ENCODE results near the gene GTF3A. TPM values are rescaled to one million over a fixed set of nuclear protein-coding genes. Genes with fewer than 3 reads are reported as not detected.

Gene GTF3A
- total and polyA plus RNA-seq, 2 of the 8 experiments (the other 6 are each of a cell fraction or from before 2014, with no cell fraction given), result 41.6 to 96.5 TPM

DNA sequence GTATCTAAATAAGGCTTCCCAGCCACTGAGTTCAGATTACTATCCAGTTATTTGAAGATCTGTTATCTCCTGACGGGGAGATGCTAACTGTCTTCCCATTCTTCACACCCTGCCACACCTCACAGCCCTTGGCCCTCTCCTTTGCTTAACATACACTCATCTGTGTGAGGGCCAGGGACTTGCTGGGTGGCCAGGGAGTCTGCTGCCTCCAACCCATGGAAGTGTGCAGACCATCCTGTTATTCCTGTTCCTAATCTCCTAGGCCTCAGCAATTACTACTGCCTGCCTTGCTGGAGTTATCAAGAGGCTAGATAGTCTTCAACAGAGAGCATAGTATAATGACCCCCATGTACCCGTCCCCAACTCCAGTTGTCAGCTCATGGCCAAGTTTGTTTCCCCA lies 36.2 kb upstream of the GTF3A start:
- H2AFZ ChIP-seq (ENCODE audit: low read length), result peak overlapping the region; percentile 88; the same call in 1 of the 2 replicates
- H2BK15ac ChIP-seq (ENCODE audit: low read length), result no peak overlapping the region
- no peaks in the 10 kb centered on the region for H3K36me3 ChIP-seq (ENCODE audit: control insufficient read depth in 2 of 4, insufficient read depth in 4 of 4, low read length in 3 of 4)
- ChIA-PET CTCF (ENCODE audit: partially characterized antibody) (interaction anchor here (1.0 to 2.5 kb wide), 4 partner anchors 15 to 48 kb away, joined by 3 to 9 read pairs (median 4); no protein-coding TSS in a partner anchor), POLR2A (ENCODE audit: partially characterized antibody) (no interaction called here)
- H3K4me2 ChIP-seq (ENCODE audit: insufficient read depth in 1 of 2, low read depth in 2 of 2, low read length in 2 of 2), result no peak overlapping the region
- H3K4ac ChIP-seq (replicated peaks; ENCODE audit: insufficient read length, low read depth, low read length), result no peak overlapping the region
- H4K8ac ChIP-seq (ENCODE audit: extremely low read depth, insufficient read depth, low read length), result no peak overlapping the region
- H2BK20ac ChIP-seq (ENCODE audit: low read length), result no peak overlapping the region
- no peak overlapping the region for H3K4me3 ChIP-seq (ENCODE audit: extremely low read depth in 1 of 4, insufficient read depth in 2 of 4, low read depth in 3 of 4, low read length in 4 of 4)
- no peaks in the 10 kb centered on the region for H4K20me1 ChIP-seq (replicated peaks in 1 of 2; ENCODE audit: control insufficient read depth in 1 of 2, insufficient read depth in 2 of 2, low read length in 2 of 2)
- peaks cover 0 to 3% (median under 1%) of the 10 kb centered on the region in 4 experiments; a peak in 2 of 7 replicates for H3K4me1 ChIP-seq (replicated peaks in 1 of 4; ENCODE audit: control insufficient read depth in 3 of 4, insufficient read depth in 4 of 4, low read length in 3 of 4)
- 87% methylated on average over 2 of the region's 2 CpGs; no CpG with 5 or more reads in 1 of the 2 experiments for WGBS, 2 experiments (ENCODE audit: extremely low coverage in 1 of 2, insufficient coverage in 1 of 2, insufficient read length in 1 of 2, insufficient replicate concordance in 2 of 2, low coverage in 1 of 2, low lambda C conversion rate in 2 of 2, missing lambda C conversion rate in 1 of 2)
- DNase-seq (ENCODE audit: low read depth in 1 of 2, low spot score in 2 of 2) (no peak), FAIRE-seq (no peak)
- H2BK120ac ChIP-seq (replicated peaks; ENCODE audit: low read depth, low read length), result no peak overlapping the region
- H2BK12ac ChIP-seq (ENCODE audit: low read depth, low read length), result peak overlapping the region; percentile 63; the same call in 1 of the 2 replicates
- H3K9me3 ChIP-seq (ENCODE audit: insufficient read depth in 2 of 2, low read depth in 1 of 2, low read length in 1 of 2), result no peaks in the 10 kb centered on the region
- H3K79me1 ChIP-seq (ENCODE audit: low read depth, low read length), result no peaks in the 10 kb centered on the region
- H3K23me2 ChIP-seq (ENCODE audit: low read depth, low read length), result peaks cover 3% of the 10 kb centered on the region; the same call in 1 of the 2 replicates
- H3K79me2 ChIP-seq (ENCODE audit: control insufficient read depth in 1 of 2, insufficient read depth in 2 of 2, low read length in 2 of 2), result no peaks in the 10 kb centered on the region
- no peak overlapping the region for H4K5ac ChIP-seq (ENCODE audit: insufficient read length, low read depth, low read length)
- H2AK5ac ChIP-seq (ENCODE audit: low read depth, low read length), result no peak overlapping the region
- H3K27ac ChIP-seq (ENCODE audit: low read depth, low read length), result no peak overlapping the region
- H3K18ac ChIP-seq (ENCODE audit: extremely low read depth, low read length), result no peak overlapping the region
- H4K91ac ChIP-seq (replicated peaks; ENCODE audit: insufficient read length, low read length), result no peak overlapping the region
- H3K56ac ChIP-seq (replicated peaks; ENCODE audit: insufficient read length, low read depth, low read length), result no peak overlapping the region
- H3K27me3 ChIP-seq (replicated peaks in 1 of 4; ENCODE audit: control insufficient read depth in 3 of 4, extremely low read depth in 1 of 4, insufficient read depth in 3 of 4, low read length in 3 of 4), result no peaks in the 10 kb centered on the region
- no peak overlapping the region for H3K23ac ChIP-seq (ENCODE audit: insufficient read length)
- no peak for TF ChIP-seq MAFK (IDR thresholded peaks at IDR 0.05; ENCODE audit: low read depth, low read length)
- TF ChIP-seq RXRA (IDR thresholded peaks at IDR 0.05; ENCODE audit: insufficient read depth, low read depth, low read length), result no peak
- no peak for TF ChIP-seq RFX5 (IDR thresholded peaks at IDR 0.05; ENCODE audit: borderline replicate concordance, low read depth, low read length)
- TF ChIP-seq CBX8 (IDR thresholded peaks at IDR 0.05; ENCODE audit: borderline replicate concordance, low read depth, low read length), result no peak
- no peak for TF ChIP-seq CEBPB (IDR thresholded peaks at IDR 0.05; ENCODE audit: low read depth, low read length)
- TF ChIP-seq CREB1 (IDR thresholded peaks at IDR 0.05), result no peak
- TF ChIP-seq, protein P1, sequence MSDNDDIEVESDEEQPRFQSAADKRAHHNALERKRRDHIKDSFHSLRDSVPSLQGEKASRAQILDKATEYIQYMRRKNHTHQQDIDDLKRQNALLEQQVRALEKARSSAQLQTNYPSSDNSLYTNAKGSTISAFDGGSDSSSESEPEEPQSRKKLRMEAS (IDR thresholded peaks at IDR 0.05), result no peak
- no peak for TF ChIP-seq TBP (IDR thresholded peaks at IDR 0.05; ENCODE audit: low read depth, low read length)
- no peak overlapping the region for H3K9ac ChIP-seq (replicated peaks in 1 of 4; ENCODE audit: extremely low read depth in 1 of 4, low read depth in 3 of 4, low read length in 3 of 4)
- H3K14ac ChIP-seq (ENCODE audit: insufficient read length), result no peak overlapping the region
- no peak overlapping the region for H2BK5ac ChIP-seq (ENCODE audit: low read depth, low read length)
